HepG2 (cell line): ENCODE measurements around the gene PLEKHG5. TPM values are rescaled to one million over a fixed set of nuclear protein-coding genes. Genes with fewer than 3 reads are reported as not detected.

Experiments
- ERF ChIP-seq: IDR thresholded peaks from 2 replicates; pipeline ENCODE4 v1.6.1; 2018; ENCODE audit warnings: missing biosample characterization, missing genetic modification reagents
- GTF2F1 ChIP-seq: fragments of 150-350 bp; IDR thresholded peaks from 2 replicates; pipeline ENCODE4 v1.6.1; 2014; ENCODE audit warnings: low read length
- HNRNPLL ChIP-seq: fragments of 200-400 bp; formaldehyde crosslinking; IDR thresholded peaks from 2 replicates; pipeline ENCODE4 v1.6.1; 2017; ENCODE audit warnings: mild to moderate bottlenecking, low read depth, low read length; ENCODE audit not compliant: poor library complexity, severe bottlenecking
- MED1 ChIP-seq: sonication (generic); formaldehyde crosslinking; IDR thresholded peaks from 2 replicates; pipeline ENCODE4 v1.4.0; 2020; ENCODE audit warnings: missing genetic modification reagents
- POGZ ChIP-seq: sonication (generic); formaldehyde crosslinking; IDR thresholded peaks from 2 replicates; pipeline ENCODE4 v1.4.0; 2020; ENCODE audit warnings: mild to moderate bottlenecking, missing genetic modification reagents
- SAP130 ChIP-seq: IDR thresholded peaks from 2 replicates; pipeline ENCODE4 v1.6.1; 2016; ENCODE audit warnings: low read depth
- SP140L ChIP-seq: sonication (generic); formaldehyde crosslinking; IDR thresholded peaks from 2 replicates; pipeline ENCODE4 v1.4.0; 2020; ENCODE audit warnings: missing genetic modification reagents, borderline replicate concordance
- TMF1 ChIP-seq: sonication (generic); formaldehyde crosslinking; IDR thresholded peaks from 2 replicates; pipeline ENCODE4 v1.8.1; 2022; ENCODE audit warnings: low read depth, missing genetic modification reagents
- ZFY ChIP-seq: sonication (generic); formaldehyde crosslinking; IDR thresholded peaks from 2 replicates; pipeline ENCODE4 v1.4.0; 2020; ENCODE audit warnings: missing genetic modification reagents
- ZNF543 ChIP-seq: sonication (generic); formaldehyde crosslinking; IDR thresholded peaks from 2 replicates; pipeline ENCODE4 v1.4.0; 2020; ENCODE audit warnings: mild to moderate bottlenecking, missing genetic modification reagents
- polyA plus RNA-seq, 8 experiments: library from polyadenylated mRNA; depleted of rRNA in 3 of 8; stranded (reverse) in 7 of 8; unstranded in 1 of 8; fragments of >200 nt; fragmentation: Illumina TruSeq in 4 of 8; extraction: Trizol in 4 of 8; gene quantifications; 2 replicates each; pipeline versions ENCODE4 v1.2.1 to v1.2.3, GENCODE V29; 2011 to 2016; ENCODE audit warnings: low read depth in 4 of 8, missing spikeins in 1 of 8, mixed read lengths in 1 of 8; ENCODE audit not compliant: insufficient read depth in 1 of 8
- total RNA-seq, 5 experiments: library from RNA; depleted of rRNA; stranded (reverse); fragments of >200 nt; fragmentation: Illumina TruSeq; extraction: Trizol; gene quantifications; 2 replicates each; pipeline ENCODE4 v1.2.3, GENCODE V29; 2016; ENCODE audit warnings: low read depth in 1 of 5
- TF ChIP-seq, protein P1 (sequence below), 2 experiments: sonication (generic) in 1 of 2; formaldehyde crosslinking in 1 of 2; IDR thresholded peaks; 2 replicates each; pipeline versions ENCODE4 v1.6.1 to v1.9.0; 2014 to 2022; ENCODE audit warnings: antibody characterized with exemption in 1 of 2, borderline replicate concordance in 1 of 2, inconsistent platforms in 1 of 2, low read depth in 1 of 2, missing genetic modification reagents in 1 of 2
- TF ChIP-seq, protein P2 (sequence below): sonication (generic); formaldehyde crosslinking; IDR thresholded peaks from 2 replicates; pipeline ENCODE4 v1.4.0; 2020; ENCODE audit warnings: mild to moderate bottlenecking, missing genetic modification reagents
- TF ChIP-seq, protein P3 (sequence below): sonication (generic); formaldehyde crosslinking; conservative IDR thresholded peaks from 2 replicates; pipeline ENCODE4 v1.4.0; 2020; ENCODE audit warnings: missing genetic modification reagents
- TF ChIP-seq, protein P4 (sequence below): sonication (generic); formaldehyde crosslinking; IDR thresholded peaks from 2 replicates; pipeline ENCODE4 v1.8.0; 2022; ENCODE audit warnings: low read depth, missing genetic modification reagents
- TF ChIP-seq, protein P5 (sequence below): sonication (generic); formaldehyde crosslinking; IDR thresholded peaks from 2 replicates; pipeline ENCODE4 v1.8.0; 2022; ENCODE audit warnings: missing genetic modification reagents, mild to moderate bottlenecking, moderate library complexity, borderline replicate concordance
- TF ChIP-seq, protein P6 (sequence below): sonication (generic); formaldehyde crosslinking; IDR thresholded peaks from 2 replicates; pipeline ENCODE4 v1.4.0; 2020; ENCODE audit warnings: mild to moderate bottlenecking, missing genetic modification reagents

Gene PLEKHG5
- total and polyA plus RNA-seq, 2 of the 13 experiments (the other 11 are each of a cell fraction or from before 2014, with no cell fraction given): 1.9 to 3.5 TPM

DNA sequence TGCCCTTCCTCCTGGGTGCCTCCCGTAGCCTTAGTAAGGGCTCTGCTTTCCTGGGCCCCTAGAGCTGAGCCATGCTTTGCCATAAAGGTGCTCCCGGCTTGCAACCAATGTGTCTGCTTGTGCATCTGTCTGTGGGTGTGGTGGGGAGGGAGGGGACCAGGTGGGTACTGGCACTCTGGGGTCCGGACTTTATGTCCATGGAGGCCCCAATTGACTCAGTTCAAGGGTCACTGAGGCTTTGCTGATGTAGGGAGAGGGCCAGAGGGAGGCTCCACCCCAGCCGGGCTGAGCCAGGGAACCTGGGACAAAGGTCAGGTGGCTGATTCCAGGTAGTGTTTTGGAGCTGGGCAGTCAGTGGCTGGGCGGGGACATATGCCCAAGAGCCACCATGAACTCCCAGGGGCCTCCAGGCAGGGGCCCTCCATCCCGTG lies 40.5 kb downstream of the PLEKHG5 start (continued):
- TF ChIP-seq, protein P1, sequence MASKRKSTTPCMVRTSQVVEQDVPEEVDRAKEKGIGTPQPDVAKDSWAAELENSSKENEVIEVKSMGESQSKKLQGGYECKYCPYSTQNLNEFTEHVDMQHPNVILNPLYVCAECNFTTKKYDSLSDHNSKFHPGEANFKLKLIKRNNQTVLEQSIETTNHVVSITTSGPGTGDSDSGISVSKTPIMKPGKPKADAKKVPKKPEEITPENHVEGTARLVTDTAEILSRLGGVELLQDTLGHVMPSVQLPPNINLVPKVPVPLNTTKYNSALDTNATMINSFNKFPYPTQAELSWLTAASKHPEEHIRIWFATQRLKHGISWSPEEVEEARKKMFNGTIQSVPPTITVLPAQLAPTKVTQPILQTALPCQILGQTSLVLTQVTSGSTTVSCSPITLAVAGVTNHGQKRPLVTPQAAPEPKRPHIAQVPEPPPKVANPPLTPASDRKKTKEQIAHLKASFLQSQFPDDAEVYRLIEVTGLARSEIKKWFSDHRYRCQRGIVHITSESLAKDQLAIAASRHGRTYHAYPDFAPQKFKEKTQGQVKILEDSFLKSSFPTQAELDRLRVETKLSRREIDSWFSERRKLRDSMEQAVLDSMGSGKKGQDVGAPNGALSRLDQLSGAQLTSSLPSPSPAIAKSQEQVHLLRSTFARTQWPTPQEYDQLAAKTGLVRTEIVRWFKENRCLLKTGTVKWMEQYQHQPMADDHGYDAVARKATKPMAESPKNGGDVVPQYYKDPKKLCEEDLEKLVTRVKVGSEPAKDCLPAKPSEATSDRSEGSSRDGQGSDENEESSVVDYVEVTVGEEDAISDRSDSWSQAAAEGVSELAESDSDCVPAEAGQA (IDR thresholded peaks at IDR 0.05; ENCODE audit: low read depth): 0 out of 2 replicates have a peak, but pooled peaks have one; percentile 40
- TF ChIP-seq, protein P1 (CRISPR knock-in tag; IDR thresholded peaks at IDR 0.05; ENCODE audit: borderline replicate concordance): no peak
- TF ChIP-seq SP140L: no peak
- TF ChIP-seq, protein P2, sequence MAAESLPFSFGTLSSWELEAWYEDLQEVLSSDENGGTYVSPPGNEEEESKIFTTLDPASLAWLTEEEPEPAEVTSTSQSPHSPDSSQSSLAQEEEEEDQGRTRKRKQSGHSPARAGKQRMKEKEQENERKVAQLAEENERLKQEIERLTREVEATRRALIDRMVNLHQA: no peak
- peak; percentile 91 for TF ChIP-seq MED1 (CRISPR knock-in tag)
- TF ChIP-seq, protein P3, sequence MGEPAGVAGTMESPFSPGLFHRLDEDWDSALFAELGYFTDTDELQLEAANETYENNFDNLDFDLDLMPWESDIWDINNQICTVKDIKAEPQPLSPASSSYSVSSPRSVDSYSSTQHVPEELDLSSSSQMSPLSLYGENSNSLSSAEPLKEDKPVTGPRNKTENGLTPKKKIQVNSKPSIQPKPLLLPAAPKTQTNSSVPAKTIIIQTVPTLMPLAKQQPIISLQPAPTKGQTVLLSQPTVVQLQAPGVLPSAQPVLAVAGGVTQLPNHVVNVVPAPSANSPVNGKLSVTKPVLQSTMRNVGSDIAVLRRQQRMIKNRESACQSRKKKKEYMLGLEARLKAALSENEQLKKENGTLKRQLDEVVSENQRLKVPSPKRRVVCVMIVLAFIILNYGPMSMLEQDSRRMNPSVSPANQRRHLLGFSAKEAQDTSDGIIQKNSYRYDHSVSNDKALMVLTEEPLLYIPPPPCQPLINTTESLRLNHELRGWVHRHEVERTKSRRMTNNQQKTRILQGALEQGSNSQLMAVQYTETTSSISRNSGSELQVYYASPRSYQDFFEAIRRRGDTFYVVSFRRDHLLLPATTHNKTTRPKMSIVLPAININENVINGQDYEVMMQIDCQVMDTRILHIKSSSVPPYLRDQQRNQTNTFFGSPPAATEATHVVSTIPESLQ (CRISPR knock-in tag): no peak
- TF ChIP-seq GTF2F1: no peak
- TF ChIP-seq ZNF543: 0 out of 2 replicates have a peak, but pooled peaks have one; percentile 35
- TF ChIP-seq ERF (CRISPR knock-in tag): peak; percentile 78
- TF ChIP-seq, protein P4, sequence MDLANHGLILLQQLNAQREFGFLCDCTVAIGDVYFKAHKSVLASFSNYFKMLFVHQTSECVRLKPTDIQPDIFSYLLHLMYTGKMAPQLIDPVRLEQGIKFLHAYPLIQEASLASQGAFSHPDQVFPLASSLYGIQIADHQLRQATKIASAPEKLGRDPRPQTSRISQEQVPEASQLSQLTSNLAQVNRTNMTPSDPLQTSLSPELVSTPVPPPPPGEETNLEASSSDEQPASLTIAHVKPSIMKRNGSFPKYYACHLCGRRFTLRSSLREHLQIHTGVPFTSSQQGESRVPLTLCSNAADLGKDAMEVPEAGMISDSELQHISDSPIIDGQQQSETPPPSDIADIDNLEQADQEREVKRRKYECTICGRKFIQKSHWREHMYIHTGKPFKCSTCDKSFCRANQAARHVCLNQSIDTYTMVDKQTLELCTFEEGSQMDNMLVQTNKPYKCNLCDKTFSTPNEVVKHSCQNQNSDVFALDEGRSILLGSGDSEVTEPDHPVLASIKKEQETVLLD (CRISPR knock-in tag): 0 out of 2 replicates have a peak, but pooled peaks have one; percentile 39
- TF ChIP-seq, protein P5, sequence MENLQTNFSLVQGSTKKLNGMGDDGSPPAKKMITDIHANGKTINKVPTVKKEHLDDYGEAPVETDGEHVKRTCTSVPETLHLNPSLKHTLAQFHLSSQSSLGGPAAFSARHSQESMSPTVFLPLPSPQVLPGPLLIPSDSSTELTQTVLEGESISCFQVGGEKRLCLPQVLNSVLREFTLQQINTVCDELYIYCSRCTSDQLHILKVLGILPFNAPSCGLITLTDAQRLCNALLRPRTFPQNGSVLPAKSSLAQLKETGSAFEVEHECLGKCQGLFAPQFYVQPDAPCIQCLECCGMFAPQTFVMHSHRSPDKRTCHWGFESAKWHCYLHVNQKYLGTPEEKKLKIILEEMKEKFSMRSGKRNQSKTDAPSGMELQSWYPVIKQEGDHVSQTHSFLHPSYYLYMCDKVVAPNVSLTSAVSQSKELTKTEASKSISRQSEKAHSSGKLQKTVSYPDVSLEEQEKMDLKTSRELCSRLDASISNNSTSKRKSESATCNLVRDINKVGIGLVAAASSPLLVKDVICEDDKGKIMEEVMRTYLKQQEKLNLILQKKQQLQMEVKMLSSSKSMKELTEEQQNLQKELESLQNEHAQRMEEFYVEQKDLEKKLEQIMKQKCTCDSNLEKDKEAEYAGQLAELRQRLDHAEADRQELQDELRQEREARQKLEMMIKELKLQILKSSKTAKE (CRISPR knock-in tag): peak; percentile 83
- TF ChIP-seq, protein P6, sequence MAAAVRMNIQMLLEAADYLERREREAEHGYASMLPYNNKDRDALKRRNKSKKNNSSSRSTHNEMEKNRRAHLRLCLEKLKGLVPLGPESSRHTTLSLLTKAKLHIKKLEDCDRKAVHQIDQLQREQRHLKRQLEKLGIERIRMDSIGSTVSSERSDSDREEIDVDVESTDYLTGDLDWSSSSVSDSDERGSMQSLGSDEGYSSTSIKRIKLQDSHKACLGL (CRISPR knock-in tag): 0 out of 2 replicates have a peak, but pooled peaks have one; percentile 44
- TF ChIP-seq HNRNPLL: no peak
- TF ChIP-seq POGZ (CRISPR knock-in tag): peak; percentile 44; the same call in 1 of the 2 replicates
- no peak for TF ChIP-seq TMF1 (CRISPR knock-in tag)
- peak; percentile 31; the same call in 1 of the 2 replicates for TF ChIP-seq ZFY (CRISPR knock-in tag)
- peak; percentile 89 for TF ChIP-seq SAP130 (CRISPR knock-in tag)
